Lower leg skin (tissue), 4 donors: Measurements from ENCODE around the gene SDHAF2. TPM values are rescaled to one million over a fixed set of nuclear protein-coding genes. Genes with fewer than 3 reads are reported as not detected.

Source experiments
- DNase-seq, 2 donors: peaks; one replicate each; pipeline ENCODE4 v3.0.0-alpha.2; 2019; ENCODE audit warnings: low spot score in 2 of 2
- H3K4me3 ChIP-seq: fragments of 200-600 bp; sonication (generic); 2 replicates; pipeline ENCODE4 v1.5.1; 2017; ENCODE audit warnings: mild to moderate bottlenecking, low read depth; ENCODE audit not compliant: poor library complexity, severe bottlenecking
- POLR2A ChIP-seq, 2 donors: fragments of 450-650 bp; IDR thresholded peaks; one replicate each; pipeline ENCODE4 v1.6.1; 2016 to 2017; ENCODE audit warnings: antibody characterized with exemption in 2 of 2, mild to moderate bottlenecking in 1 of 2, moderate library complexity in 1 of 2
- whole genome bisulfite sequencing, 2 donors: methylation state at CpG; one replicate each; pipeline ENCODE4 v1.1.5; 2018; 5-methylcytosine and 5-hydroxymethylcytosine counted together
- intact Hi-C: fragments of 100-400 bp; cut with DNase I; formaldehyde crosslinking; loops from one replicate; pipeline ENCODE4 v1.15.0; 2023; ENCODE audit warnings: low total_unique reads
- total RNA-seq, 4 donors: library from RNA; depleted of rRNA; stranded (reverse); fragments of >200 nt; gene quantifications; one replicate each; pipeline ENCODE4 v1.1.0, GENCODE V29; 2016
- TF ChIP-seq, protein P1 (sequence below), 3 donors: fragments of 450-650 bp; IDR thresholded peaks; one replicate each; pipeline ENCODE4 v1.5.1; 2016; ENCODE audit warnings: antibody characterized with exemption in 3 of 3, mild to moderate bottlenecking in 3 of 3, moderate library complexity in 2 of 3

The SDHAF2 gene
- total RNA-seq, 4 donors from 2014 or later: 24.2 to 32.8 (median 28.5) TPM

DNA sequence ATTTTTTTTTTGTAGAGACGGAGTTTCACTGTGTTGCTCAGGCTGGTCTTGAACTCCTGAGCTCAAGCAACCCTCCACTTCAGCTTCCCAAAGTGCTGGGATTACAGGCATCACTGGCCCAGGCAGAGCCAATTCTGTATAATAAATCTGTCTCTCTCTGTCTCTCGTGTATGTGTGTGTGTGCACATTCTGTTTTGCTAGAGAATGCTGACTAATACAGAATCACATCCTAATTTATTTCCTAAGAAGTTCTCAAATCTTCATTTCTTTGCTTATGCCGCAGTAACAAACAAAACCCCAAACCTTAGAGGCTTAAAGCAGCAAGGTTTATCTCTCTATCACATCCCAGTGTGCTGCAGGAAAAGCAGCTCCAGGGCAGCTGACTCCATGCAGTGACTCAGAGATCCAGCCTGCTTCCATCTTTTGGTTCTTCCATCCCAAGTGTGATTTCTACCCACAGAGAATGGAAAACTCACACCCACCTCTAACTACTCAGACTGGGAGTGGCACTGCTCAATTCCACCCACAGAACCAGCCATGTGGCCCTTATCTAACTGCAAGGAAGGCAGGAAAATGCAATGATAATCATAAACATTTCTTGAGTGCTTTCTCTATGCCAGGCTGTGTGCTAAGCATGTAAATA lies 43.6 kb downstream of the SDHAF2 start:
- no peak for DNase-seq
- TF ChIP-seq POLR2A (IDR thresholded peaks at IDR 0.05): no peak
- TF ChIP-seq, protein P1, sequence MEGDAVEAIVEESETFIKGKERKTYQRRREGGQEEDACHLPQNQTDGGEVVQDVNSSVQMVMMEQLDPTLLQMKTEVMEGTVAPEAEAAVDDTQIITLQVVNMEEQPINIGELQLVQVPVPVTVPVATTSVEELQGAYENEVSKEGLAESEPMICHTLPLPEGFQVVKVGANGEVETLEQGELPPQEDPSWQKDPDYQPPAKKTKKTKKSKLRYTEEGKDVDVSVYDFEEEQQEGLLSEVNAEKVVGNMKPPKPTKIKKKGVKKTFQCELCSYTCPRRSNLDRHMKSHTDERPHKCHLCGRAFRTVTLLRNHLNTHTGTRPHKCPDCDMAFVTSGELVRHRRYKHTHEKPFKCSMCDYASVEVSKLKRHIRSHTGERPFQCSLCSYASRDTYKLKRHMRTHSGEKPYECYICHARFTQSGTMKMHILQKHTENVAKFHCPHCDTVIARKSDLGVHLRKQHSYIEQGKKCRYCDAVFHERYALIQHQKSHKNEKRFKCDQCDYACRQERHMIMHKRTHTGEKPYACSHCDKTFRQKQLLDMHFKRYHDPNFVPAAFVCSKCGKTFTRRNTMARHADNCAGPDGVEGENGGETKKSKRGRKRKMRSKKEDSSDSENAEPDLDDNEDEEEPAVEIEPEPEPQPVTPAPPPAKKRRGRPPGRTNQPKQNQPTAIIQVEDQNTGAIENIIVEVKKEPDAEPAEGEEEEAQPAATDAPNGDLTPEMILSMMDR (IDR thresholded peaks at IDR 0.05): no peak
- 65 to 76% methylated on average over 3 of the region's 3 CpGs for WGBS, 2 donors
- intact Hi-C loops: loop anchor here (10.0 kb wide), 1 partner anchor 161 kb away; no protein-coding TSS in a partner anchor
- H3K4me3 ChIP-seq: no peak overlapping the region

DNA sequence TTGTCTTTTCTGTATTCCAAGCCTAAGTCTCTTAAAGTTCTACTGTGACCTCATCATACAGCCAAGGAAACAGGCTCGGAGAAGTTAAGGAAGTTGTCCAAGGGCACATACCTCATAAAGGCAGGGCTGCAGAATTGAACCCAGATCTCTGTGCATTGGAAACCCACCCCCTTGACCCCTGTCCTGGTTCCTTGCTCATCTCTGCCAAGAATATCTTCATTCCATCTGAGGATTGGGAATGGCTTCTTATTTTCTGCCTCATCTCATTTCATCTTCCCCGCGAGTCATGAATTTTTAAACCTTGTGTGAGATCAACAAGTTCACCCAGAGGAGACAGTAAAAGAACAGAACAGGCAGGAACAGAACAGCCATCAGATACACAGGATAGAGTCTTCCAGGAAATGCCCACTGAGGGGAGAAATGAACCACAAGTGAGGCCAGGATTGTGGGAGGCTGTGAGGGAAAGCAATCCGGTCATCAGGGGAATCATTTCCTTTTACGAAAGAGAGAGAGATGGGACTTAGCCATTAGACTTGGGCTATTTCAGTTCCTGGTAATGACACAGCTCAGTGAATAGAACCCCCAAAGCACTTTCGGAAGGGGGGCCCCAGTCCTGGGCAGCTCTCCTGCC lies 44.2 kb downstream of the SDHAF2 start:
- TF ChIP-seq, protein P1 (IDR thresholded peaks at IDR 0.05): no peak
- intact Hi-C loops: loop anchor here (10.0 kb wide), 1 partner anchor 161 kb away; no protein-coding TSS in a partner anchor

GRCh38 chr11:61475433-61475832 lies 45.5 kb downstream of the SDHAF2 start:
- no peak for DNase-seq
- H3K4me3 ChIP-seq: no peak overlapping the region
- 80 to 90% methylated on average over 1 of the region's 1 CpG for WGBS, 2 donors
- TF ChIP-seq, protein P1 (IDR thresholded peaks at IDR 0.05): no peak
- TF ChIP-seq POLR2A (IDR thresholded peaks at IDR 0.05): no peak
- intact Hi-C loops: loop anchor here (10.0 kb wide), 1 partner anchor 159 kb away; no protein-coding TSS in a partner anchor

More for the DNA sequence above, 44.2 kb downstream of the SDHAF2 start:
- DNase-seq: no peak
- WGBS, 2 donors: 79% methylated on average over 6 of the region's 6 CpGs
- no peak overlapping the region for H3K4me3 ChIP-seq

DNA sequence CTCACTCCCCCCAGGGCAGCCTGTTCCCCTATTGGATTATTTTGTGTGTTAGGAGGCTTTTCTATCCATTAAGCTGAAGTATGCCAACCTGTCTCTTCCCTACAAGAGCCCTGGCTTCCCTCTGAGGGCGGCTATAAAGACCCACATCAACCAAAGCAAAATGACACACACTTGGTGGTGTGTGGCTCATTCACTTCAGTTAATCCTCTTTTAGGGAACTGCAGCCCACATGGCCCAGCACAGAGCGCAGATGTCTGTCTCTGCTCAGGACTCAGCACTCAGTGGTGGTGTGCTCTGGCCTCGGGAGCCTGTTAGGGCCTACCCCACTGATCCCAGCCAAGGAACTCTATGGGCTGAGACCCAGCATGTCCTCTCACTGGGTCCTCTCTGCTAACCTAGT lies 46.4 kb downstream of the SDHAF2 start:
- no peak overlapping the region for H3K4me3 ChIP-seq
- WGBS, 2 donors: 84 to 90% methylated on average over 3 of the region's 3 CpGs
- intact Hi-C loops: loop anchor here (10.0 kb wide), 1 partner anchor 158 kb away; no protein-coding TSS in a partner anchor
- TF ChIP-seq, protein P1 (IDR thresholded peaks at IDR 0.05): no peak
- TF ChIP-seq POLR2A (IDR thresholded peaks at IDR 0.05): no peak
- no peak for DNase-seq

DNA sequence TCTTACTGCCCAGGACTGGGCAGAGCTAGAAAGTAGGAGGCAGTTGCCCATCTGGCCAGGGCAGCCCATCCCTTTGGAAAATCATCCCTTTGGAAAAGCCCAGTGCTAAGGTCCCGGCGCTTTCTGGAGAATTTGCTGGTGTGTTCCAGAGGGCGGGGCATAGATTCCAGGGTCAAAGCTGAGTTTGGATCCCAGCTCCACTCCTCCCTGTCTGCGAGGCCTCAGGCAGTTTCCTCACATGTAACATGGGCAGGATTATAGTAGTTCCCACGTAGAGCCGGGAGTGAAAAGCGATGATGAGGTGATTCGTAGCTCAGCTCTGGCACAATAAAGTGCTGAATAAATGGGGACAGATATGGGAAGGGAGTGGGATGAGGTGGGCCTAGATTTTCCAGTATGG lies 47.2 kb downstream of the SDHAF2 start:
- DNase-seq: peak in 1 of 2 donors; percentile 35

More for the DNA sequence above, 47.2 kb downstream of the SDHAF2 start:
- intact Hi-C loops: loop anchor here (10.0 kb wide), 1 partner anchor 158 kb away; no protein-coding TSS in a partner anchor
- H3K4me3 ChIP-seq: no peak overlapping the region
- TF ChIP-seq POLR2A (IDR thresholded peaks at IDR 0.05): no peak
- TF ChIP-seq, protein P1 (IDR thresholded peaks at IDR 0.05): no peak
- 17 to 26% methylated on average over 8 of the region's 8 CpGs for WGBS, 2 donors
